ENCODE data around the gene MAML2.

DNA sequence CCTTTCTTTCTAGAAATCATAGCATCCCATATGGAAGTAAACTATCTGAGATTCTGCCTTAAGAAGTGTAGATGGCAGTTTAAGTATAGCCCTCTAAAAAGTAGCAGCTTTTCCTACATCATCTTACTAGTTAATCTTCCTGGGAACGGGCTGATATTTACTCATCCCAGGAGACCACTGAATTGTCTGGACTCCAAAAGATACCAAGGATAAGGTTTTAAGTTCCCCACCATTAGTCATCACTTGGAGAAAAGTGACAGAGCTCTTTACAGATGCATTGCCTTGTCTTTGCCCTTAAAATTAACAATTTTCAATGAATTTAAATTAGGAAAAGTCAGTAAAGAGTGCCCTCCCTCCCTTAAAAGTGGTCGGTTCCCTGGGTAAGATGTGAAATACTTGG, 129.5 kb downstream of the MAML2 start:
- TF ChIP-seq, protein P1, sequence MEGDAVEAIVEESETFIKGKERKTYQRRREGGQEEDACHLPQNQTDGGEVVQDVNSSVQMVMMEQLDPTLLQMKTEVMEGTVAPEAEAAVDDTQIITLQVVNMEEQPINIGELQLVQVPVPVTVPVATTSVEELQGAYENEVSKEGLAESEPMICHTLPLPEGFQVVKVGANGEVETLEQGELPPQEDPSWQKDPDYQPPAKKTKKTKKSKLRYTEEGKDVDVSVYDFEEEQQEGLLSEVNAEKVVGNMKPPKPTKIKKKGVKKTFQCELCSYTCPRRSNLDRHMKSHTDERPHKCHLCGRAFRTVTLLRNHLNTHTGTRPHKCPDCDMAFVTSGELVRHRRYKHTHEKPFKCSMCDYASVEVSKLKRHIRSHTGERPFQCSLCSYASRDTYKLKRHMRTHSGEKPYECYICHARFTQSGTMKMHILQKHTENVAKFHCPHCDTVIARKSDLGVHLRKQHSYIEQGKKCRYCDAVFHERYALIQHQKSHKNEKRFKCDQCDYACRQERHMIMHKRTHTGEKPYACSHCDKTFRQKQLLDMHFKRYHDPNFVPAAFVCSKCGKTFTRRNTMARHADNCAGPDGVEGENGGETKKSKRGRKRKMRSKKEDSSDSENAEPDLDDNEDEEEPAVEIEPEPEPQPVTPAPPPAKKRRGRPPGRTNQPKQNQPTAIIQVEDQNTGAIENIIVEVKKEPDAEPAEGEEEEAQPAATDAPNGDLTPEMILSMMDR (conservative IDR thresholded peaks at IDR 0.05), result no peak
- no peak for TF ChIP-seq ZFX (IDR thresholded peaks at IDR 0.05)

Data from C4-2B (cell line).